OCI-LY3 (cell line): ENCODE measurements around the gene SORCS3.

Experiments
- H2AFZ ChIP-seq: fragments of 200-600, 300-600 bp; shearing (Covaris generic); 2 replicates; pipeline ENCODE4 v1.6.0; 2014; ENCODE audit warnings: antibody characterized with exemption, low read depth, low read length
- H3K27ac ChIP-seq: fragments of 200-600, 300-600 bp; sonication (generic); 2 replicates; pipeline ENCODE4 v1.5.1; 2014; ENCODE audit warnings: mild to moderate bottlenecking, low read length, moderate library complexity, mixed read lengths
- H3K27me3 ChIP-seq: fragments of 200-600, 300-600 bp; sonication (generic); 2 replicates; pipeline ENCODE4 v1.6.1; 2014; ENCODE audit warnings: low read depth, low read length, mixed read lengths
- H3K36me3 ChIP-seq: fragments of 200-600, 300-600 bp; sonication (generic); replicated peaks from 2 replicates; pipeline ENCODE3; 2014; ENCODE audit warnings: low read depth, low read length, mixed read lengths
- H3K4me1 ChIP-seq: fragments of 300-600, 200-600 bp; sonication (generic); 2 replicates; pipeline ENCODE4 v1.6.1; 2014; ENCODE audit warnings: low read length, mixed read lengths
- H3K4me2 ChIP-seq: fragments of 200-600, 300-600 bp; sonication (generic); 2 replicates; pipeline ENCODE4 v1.6.1; 2014; ENCODE audit warnings: low read length, mixed read lengths
- H3K4me3 ChIP-seq: fragments of 300-600, 200-600 bp; sonication (generic); 2 replicates; pipeline ENCODE4 v1.5.1; 2014; ENCODE audit warnings: antibody characterized with exemption, mild to moderate bottlenecking, low read length, moderate library complexity
- H3K79me2 ChIP-seq: fragments of 300-600, 200-600 bp; shearing (Covaris generic); 2 replicates; pipeline ENCODE4 v1.6.1; 2014; ENCODE audit warnings: mild to moderate bottlenecking, low read length, mixed read lengths
- H3K9ac ChIP-seq: fragments of 300-600, 200-600 bp; shearing (Covaris generic); 2 replicates; pipeline ENCODE4 v1.6.0; 2014; ENCODE audit warnings: mild to moderate bottlenecking, low read length, moderate library complexity
- H3K9me3 ChIP-seq: fragments of 200-600, 300-600 bp; shearing (Covaris generic); 2 replicates; pipeline ENCODE4 v1.6.1; 2014; ENCODE audit warnings: low read length, mixed read lengths; ENCODE audit not compliant: insufficient read depth
- H4K20me1 ChIP-seq: fragments of 200-600, 300-600 bp; sonication (generic); 2 replicates; pipeline ENCODE4 v1.6.1; 2016; ENCODE audit warnings: low read length, mixed read lengths; ENCODE audit not compliant: insufficient read depth
- EZH2phosphoT487 ChIP-seq: fragments of 200-600 bp; shearing (Covaris generic); IDR thresholded peaks from 2 replicates; pipeline ENCODE4 v1.6.1; 2018; ENCODE audit warnings: antibody characterized with exemption, mixed run types, low read depth
- TF ChIP-seq, protein P1 (sequence below): fragments of 200-600, 300-600 bp; sonication (generic); IDR thresholded peaks from 2 replicates; pipeline ENCODE4 v1.5.1; 2014; ENCODE audit warnings: antibody characterized with exemption, low read length, low read depth

SORCS3 gene

GRCh38 chr10:104732222-104732621, 91.1 kb downstream of the SORCS3 start:
- no peaks in the 10 kb centered on the region for H3K36me3 ChIP-seq
- H3K27ac ChIP-seq, result no peak overlapping the region
- H3K4me1 ChIP-seq, result no peaks in the 10 kb centered on the region
- H3K79me2 ChIP-seq, result no peaks in the 10 kb centered on the region
- no peaks in the 10 kb centered on the region for H4K20me1 ChIP-seq
- H3K4me3 ChIP-seq, result no peak overlapping the region
- H3K9ac ChIP-seq, result no peak overlapping the region
- no peak overlapping the region for H2AFZ ChIP-seq
- H3K4me2 ChIP-seq, result no peak overlapping the region
- no peak for TF ChIP-seq EZH2phosphoT487
- TF ChIP-seq, protein P1, sequence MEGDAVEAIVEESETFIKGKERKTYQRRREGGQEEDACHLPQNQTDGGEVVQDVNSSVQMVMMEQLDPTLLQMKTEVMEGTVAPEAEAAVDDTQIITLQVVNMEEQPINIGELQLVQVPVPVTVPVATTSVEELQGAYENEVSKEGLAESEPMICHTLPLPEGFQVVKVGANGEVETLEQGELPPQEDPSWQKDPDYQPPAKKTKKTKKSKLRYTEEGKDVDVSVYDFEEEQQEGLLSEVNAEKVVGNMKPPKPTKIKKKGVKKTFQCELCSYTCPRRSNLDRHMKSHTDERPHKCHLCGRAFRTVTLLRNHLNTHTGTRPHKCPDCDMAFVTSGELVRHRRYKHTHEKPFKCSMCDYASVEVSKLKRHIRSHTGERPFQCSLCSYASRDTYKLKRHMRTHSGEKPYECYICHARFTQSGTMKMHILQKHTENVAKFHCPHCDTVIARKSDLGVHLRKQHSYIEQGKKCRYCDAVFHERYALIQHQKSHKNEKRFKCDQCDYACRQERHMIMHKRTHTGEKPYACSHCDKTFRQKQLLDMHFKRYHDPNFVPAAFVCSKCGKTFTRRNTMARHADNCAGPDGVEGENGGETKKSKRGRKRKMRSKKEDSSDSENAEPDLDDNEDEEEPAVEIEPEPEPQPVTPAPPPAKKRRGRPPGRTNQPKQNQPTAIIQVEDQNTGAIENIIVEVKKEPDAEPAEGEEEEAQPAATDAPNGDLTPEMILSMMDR, result no peak
- H3K9me3 ChIP-seq, result no peaks in the 10 kb centered on the region
- no peaks in the 10 kb centered on the region for H3K27me3 ChIP-seq

- Histone ChIP-seq H3K9me3 (no peaks in the 10 kb centered on the region), H3K79me2 (no peaks in the 10 kb centered on the region), H3K27me3 (no peaks in the 10 kb centered on the region), H3K36me3 (no peaks in the 10 kb centered on the region), H3K4me3 (no peak overlapping the region), H2AFZ (no peak overlapping the region), H3K4me1 (no peaks in the 10 kb centered on the region), H3K27ac (no peak overlapping the region), H4K20me1 (no peaks in the 10 kb centered on the region), H3K4me2 (no peak overlapping the region), H3K9ac (no peak overlapping the region)
- no peak for TF ChIP-seq EZH2phosphoT487
- TF ChIP-seq, protein P1, result no peak
These were observed 93.3 kb downstream of the SORCS3 start for GRCh38 chr10:104734433-104734832.

DNA sequence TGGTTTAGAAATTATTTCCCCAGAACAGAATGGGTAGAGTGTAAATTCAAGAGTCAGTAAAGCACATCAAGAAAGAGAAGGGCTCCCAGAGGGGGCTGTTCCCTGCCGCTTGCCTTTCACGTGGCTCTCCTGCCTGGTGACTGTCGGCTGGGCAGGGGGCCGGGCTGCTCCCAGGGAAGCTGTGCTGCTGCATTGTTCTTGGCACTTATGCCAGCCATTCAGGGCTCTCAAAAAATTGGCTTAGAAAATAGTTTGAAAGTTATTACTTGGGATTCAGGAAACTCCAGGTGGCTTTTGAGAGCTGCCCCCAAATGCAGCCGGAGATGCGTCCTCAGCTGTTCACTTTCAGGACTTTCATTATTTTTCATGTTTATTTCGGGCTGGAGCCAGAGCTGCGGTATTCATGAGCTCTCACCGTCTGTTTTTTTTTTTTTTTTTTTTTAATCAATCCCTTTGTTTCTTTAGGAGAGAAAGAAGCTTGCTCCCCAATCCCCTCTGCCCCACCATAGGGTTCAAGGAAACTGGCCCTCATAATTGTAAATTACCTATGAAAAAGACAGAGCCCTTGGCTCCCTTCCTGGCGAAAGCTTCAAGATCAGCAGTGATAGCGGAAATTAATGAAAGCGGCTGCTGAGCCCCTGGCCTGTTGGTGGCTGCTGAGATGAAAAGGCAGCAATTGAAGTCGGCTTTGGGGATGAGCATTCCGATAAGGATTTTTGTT, 94.1 kb downstream of the SORCS3 start:
- Histone ChIP-seq H3K79me2 (no peaks in the 10 kb centered on the region), H3K9ac (no peak overlapping the region), H3K36me3 (no peaks in the 10 kb centered on the region), H3K27me3 (no peaks in the 10 kb centered on the region), H3K27ac (no peak overlapping the region), H3K4me2 (no peak overlapping the region), H3K4me3 (no peak overlapping the region), H4K20me1 (no peaks in the 10 kb centered on the region), H3K4me1 (no peaks in the 10 kb centered on the region), H2AFZ (no peak overlapping the region), H3K9me3 (no peaks in the 10 kb centered on the region)
- TF ChIP-seq, protein P1, result no peak
- TF ChIP-seq EZH2phosphoT487, result no peak

- H3K4me2 ChIP-seq, result no peak overlapping the region
- no peaks in the 10 kb centered on the region for H3K9me3 ChIP-seq
- TF ChIP-seq, protein P1, result no peak
- TF ChIP-seq EZH2phosphoT487, result no peak
- no peaks in the 10 kb centered on the region for H3K36me3 ChIP-seq
- H3K79me2 ChIP-seq, result no peaks in the 10 kb centered on the region
- H3K27ac ChIP-seq, result no peak overlapping the region
- H3K4me3 ChIP-seq, result no peak overlapping the region
- H4K20me1 ChIP-seq, result no peaks in the 10 kb centered on the region
- H3K4me1 ChIP-seq, result no peaks in the 10 kb centered on the region
- H3K27me3 ChIP-seq, result no peaks in the 10 kb centered on the region
- no peak overlapping the region for H2AFZ ChIP-seq
- no peak overlapping the region for H3K9ac ChIP-seq
These were observed 94.8 kb downstream of the SORCS3 start for GRCh38 chr10:104735757-104736391.
